ENCODE results near the gene HES1. TPM values are rescaled to one million over a fixed set of nuclear protein-coding genes. Genes with fewer than 3 reads are reported as not detected.
"Not testable (repeated sequence)": the region's sequence is repeated elsewhere in the genome, so short reads cannot be mapped to it uniquely, and the experiment has no call there.

HES1 gene
- total RNA-seq, 3 donors from 2014 or later: 0.23 to 0.52 (median 0.37) TPM

- DNase-seq: no peak
Measured at GRCh38 chr3:194128202-194128918, 7.6 kb upstream of the HES1 start.

GRCh38 chr3:194128919-194129295 is 7.0 kb upstream of the HES1 start:
- not testable (repeated sequence) for ATAC-seq; H3K4me3 Mint-ChIP-seq; H3K9me3 Mint-ChIP-seq; DNase-seq; H3K36me3 Mint-ChIP-seq (ENCODE audit: insufficient read depth)
- Mint-ChIP-seq H3K27me3 (ENCODE audit: low read depth) (peaks cover 55% of the 10 kb centered on the region), H3K4me1 (ENCODE audit: low read depth) (peaks cover 21% of the 10 kb centered on the region)

More at GRCh38 chr3:194128202-194128918, 7.6 kb upstream of the HES1 start:
- Mint-ChIP-seq H3K4me1 (ENCODE audit: low read depth) (peaks cover 17% of the 10 kb centered on the region), H3K9me3 (no peaks in the 10 kb centered on the region), H3K36me3 (ENCODE audit: insufficient read depth) (no peaks in the 10 kb centered on the region), H3K4me3 (no peak overlapping the region), H3K27me3 (ENCODE audit: low read depth) (peaks cover 50% of the 10 kb centered on the region)
- no peak for ATAC-seq

DNA sequence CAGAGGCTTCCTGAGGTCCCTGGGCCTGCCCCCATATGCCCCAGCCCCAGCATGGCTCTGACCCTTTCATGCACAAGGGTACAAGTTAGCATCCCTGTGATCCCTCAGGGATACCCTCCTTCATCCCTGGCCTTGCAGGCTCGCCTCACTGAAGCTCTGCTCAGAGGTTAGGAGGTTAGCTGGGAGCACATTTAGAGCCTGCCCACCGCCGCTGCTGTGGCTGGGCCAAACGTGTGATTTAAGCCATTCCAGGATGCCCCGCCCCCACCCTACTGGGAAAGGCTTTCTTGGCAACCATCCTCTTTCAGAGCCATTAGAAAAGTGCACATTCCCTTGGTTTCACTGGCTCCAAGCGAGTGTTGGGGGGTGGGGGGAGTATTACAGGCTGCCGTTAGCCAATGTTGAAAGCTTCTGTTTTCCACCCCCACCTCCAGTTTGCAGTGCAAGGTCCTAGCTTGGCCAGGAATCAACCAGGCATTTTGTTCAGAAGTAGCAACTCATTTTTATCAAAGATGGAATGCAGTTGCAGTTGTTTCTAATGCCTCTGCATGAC is 6.3 kb upstream of the HES1 start:
- H3K4me3 Mint-ChIP-seq: no peak overlapping the region
- no peak for DNase-seq
- no peaks in the 10 kb centered on the region for H3K9me3 Mint-ChIP-seq
- peaks cover 55% of the 10 kb centered on the region for H3K27me3 Mint-ChIP-seq (ENCODE audit: low read depth)
- H3K36me3 Mint-ChIP-seq (ENCODE audit: insufficient read depth): no peaks in the 10 kb centered on the region
- no peak for ATAC-seq
- peaks cover 21% of the 10 kb centered on the region for H3K4me1 Mint-ChIP-seq (ENCODE audit: low read depth)

- Mint-ChIP-seq H3K4me1 (ENCODE audit: low read depth) (peaks cover 23% of the 10 kb centered on the region), H3K4me3 (no peak overlapping the region), H3K36me3 (ENCODE audit: insufficient read depth) (no peaks in the 10 kb centered on the region), H3K9me3 (no peaks in the 10 kb centered on the region), H3K27me3 (ENCODE audit: low read depth) (peaks cover 54% of the 10 kb centered on the region)
- ATAC-seq (no peak), DNase-seq (no peak)
Measured at GRCh38 chr3:194130188-194130587, 5.8 kb upstream of the HES1 start.

- H3K4me1 Mint-ChIP-seq (ENCODE audit: low read depth): peaks cover 28% of the 10 kb centered on the region
Measured at GRCh38 chr3:194130807-194131589, 5.0 kb upstream of the HES1 start.

GRCh38 chr3:194132465-194133286 is 3.3 kb upstream of the HES1 start:
- Mint-ChIP-seq H3K4me1 (ENCODE audit: low read depth) (peaks cover 44% of the 10 kb centered on the region), H3K36me3 (ENCODE audit: insufficient read depth) (no peaks in the 10 kb centered on the region), H3K4me3 (peak overlapping the region; percentile 76), H3K27me3 (ENCODE audit: low read depth) (peaks cover 62% of the 10 kb centered on the region), H3K9me3 (no peaks in the 10 kb centered on the region)
- ATAC-seq (no peak), DNase-seq (no peak)

More at GRCh38 chr3:194130807-194131589, 5.0 kb upstream of the HES1 start:
- DNase-seq: no peak
- H3K27me3 Mint-ChIP-seq (ENCODE audit: low read depth): peaks cover 55% of the 10 kb centered on the region
- ATAC-seq: no peak
- H3K36me3 Mint-ChIP-seq (ENCODE audit: insufficient read depth): no peaks in the 10 kb centered on the region
- peak overlapping the region; percentile 19 for H3K4me3 Mint-ChIP-seq
- no peaks in the 10 kb centered on the region for H3K9me3 Mint-ChIP-seq

- Mint-ChIP-seq H3K4me1 (ENCODE audit: low read depth) (peaks cover 47% of the 10 kb centered on the region), H3K27me3 (ENCODE audit: low read depth) (peaks cover 57% of the 10 kb centered on the region), H3K36me3 (ENCODE audit: insufficient read depth) (no peaks in the 10 kb centered on the region), H3K4me3 (peak overlapping the region; percentile 76), H3K9me3 (no peaks in the 10 kb centered on the region)
- peak in 1 of 2 donors; percentile 16 for ATAC-seq
- peak; percentile 10 for DNase-seq
Measured at GRCh38 chr3:194133661-194134230, 2.2 kb upstream of the HES1 start.

GRCh38 chr3:194134231-194134756 is 1.7 kb upstream of the HES1 start:
- H3K4me3 Mint-ChIP-seq: no peak overlapping the region

DNA sequence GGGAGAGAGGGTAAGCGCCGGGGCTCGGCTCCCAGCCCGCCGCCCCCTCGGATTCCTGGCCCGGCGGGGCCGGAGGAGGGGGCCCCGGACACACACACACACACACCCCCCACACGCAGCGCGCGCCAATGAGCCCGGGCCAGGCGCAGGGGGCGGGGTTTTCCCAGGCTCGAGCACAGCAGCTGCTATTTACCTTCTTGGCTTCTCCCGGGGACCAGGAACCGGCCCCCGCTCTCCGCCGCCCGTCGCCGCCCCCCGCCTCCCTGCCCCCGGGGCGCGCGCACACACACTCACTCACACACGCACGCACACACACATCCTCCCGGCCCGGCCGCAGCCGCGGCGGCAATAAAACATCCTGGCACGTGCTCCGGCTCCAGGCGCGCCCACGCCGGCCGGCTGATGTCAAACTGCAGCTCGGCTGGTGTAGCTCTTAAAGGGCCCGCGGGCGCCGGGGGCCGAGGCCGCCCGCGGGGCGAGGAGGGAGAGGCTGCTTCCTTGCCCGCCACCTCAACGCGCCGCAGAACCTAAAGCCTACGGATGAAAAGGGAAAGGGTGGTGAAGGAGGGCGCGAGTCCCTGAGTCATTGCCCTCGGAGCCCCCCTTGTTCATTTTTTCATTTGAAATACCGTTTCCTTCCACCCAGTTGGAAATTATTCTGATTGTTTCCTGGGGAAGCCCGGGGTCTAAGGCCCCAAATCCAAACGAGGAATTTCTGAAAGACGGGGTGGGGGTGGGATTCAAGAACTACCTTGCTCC is 1.0 kb upstream of the HES1 start:
- Mint-ChIP-seq H3K36me3 (ENCODE audit: insufficient read depth) (no peaks in the 10 kb centered on the region), H3K4me1 (ENCODE audit: low read depth) (peaks cover 50% of the 10 kb centered on the region), H3K27me3 (ENCODE audit: low read depth) (peaks cover 65% of the 10 kb centered on the region), H3K4me3 (peak overlapping the region; percentile 85), H3K9me3 (no peaks in the 10 kb centered on the region)
- DNase-seq: peak; percentile 70
- ATAC-seq: peak; percentile 65 to 68

More at GRCh38 chr3:194134231-194134756, 1.7 kb upstream of the HES1 start:
- Mint-ChIP-seq H3K9me3 (no peaks in the 10 kb centered on the region), H3K36me3 (ENCODE audit: insufficient read depth) (no peaks in the 10 kb centered on the region), H3K27me3 (ENCODE audit: low read depth) (peaks cover 62% of the 10 kb centered on the region), H3K4me1 (ENCODE audit: low read depth) (peaks cover 47% of the 10 kb centered on the region)
- DNase-seq: peak; percentile 32
- peak; percentile 25 to 42 for ATAC-seq

- peak overlapping the region; percentile 85 for H3K4me3 Mint-ChIP-seq
Measured at GRCh38 chr3:194135516-194135805, 487 bp upstream of the HES1 start.

DNA sequence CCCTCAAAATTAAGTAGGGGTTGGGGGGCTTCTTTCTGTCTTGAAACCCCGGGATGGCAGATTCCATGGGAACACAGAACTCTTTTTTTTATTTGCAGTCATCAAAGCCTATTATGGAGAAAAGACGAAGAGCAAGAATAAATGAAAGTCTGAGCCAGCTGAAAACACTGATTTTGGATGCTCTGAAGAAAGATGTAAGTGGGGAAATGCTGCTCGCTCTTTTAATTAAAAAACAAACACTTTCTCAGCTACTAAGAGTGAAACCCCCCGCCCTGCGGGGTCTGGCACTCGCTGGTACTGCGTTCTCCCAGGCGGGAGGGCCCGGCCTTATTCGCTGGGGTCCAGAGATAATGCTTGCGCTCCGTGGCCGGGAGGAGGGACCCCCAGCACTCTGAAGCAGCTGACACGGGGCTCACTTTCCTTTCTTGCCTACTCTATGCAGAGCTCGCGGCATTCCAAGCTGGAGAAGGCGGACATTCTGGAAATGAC is 615 bp downstream of the HES1 start:
- ATAC-seq (no peak), DNase-seq (no peak)
- peaks cover 55% of the 10 kb centered on the region for H3K27me3 Mint-ChIP-seq (ENCODE audit: low read depth)
- peak overlapping the region; percentile 82 for H3K4me3 Mint-ChIP-seq
- H3K4me1 Mint-ChIP-seq (ENCODE audit: low read depth): peaks cover 42% of the 10 kb centered on the region
- H3K9me3 Mint-ChIP-seq: no peaks in the 10 kb centered on the region
- no peaks in the 10 kb centered on the region for H3K36me3 Mint-ChIP-seq (ENCODE audit: insufficient read depth)

More at GRCh38 chr3:194135516-194135805, 487 bp upstream of the HES1 start:
- H3K4me1 Mint-ChIP-seq (ENCODE audit: low read depth): peaks cover 50% of the 10 kb centered on the region
- H3K36me3 Mint-ChIP-seq (ENCODE audit: insufficient read depth): no peaks in the 10 kb centered on the region
- no peaks in the 10 kb centered on the region for H3K9me3 Mint-ChIP-seq
- ATAC-seq (no peak), DNase-seq (no peak)
- peaks cover 65% of the 10 kb centered on the region for H3K27me3 Mint-ChIP-seq (ENCODE audit: low read depth)

DNA sequence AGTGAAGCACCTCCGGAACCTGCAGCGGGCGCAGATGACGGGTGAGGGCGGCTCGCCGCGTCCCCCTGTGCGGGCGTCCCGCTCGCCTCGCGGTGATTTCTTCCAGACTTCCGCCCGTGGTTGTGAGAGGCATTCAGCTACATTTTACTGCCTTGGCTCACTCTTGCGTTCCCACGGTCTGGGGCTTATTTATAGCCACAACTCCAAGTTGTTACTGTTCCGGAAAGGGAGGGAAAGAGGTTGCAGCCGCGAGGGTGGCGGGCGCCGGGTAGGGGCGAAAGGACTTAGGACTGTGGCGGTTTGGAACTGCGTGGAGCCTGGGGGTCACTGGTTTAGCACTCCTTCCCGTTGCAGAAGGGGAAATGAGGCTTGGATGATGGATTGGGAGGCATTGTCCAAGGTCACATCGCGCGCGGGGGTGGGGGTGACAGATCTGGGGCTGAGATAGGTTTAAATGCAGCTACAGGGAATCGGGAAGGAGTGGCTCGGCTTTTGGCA is 1.1 kb downstream of the HES1 start:
- H3K4me3 Mint-ChIP-seq: peak overlapping the region; percentile 82
- peak; percentile 14 for DNase-seq
- no peaks in the 10 kb centered on the region for H3K36me3 Mint-ChIP-seq (ENCODE audit: insufficient read depth)
- H3K9me3 Mint-ChIP-seq: no peaks in the 10 kb centered on the region
- peaks cover 42% of the 10 kb centered on the region for H3K4me1 Mint-ChIP-seq (ENCODE audit: low read depth)
- peaks cover 54% of the 10 kb centered on the region for H3K27me3 Mint-ChIP-seq (ENCODE audit: low read depth)
- ATAC-seq: no peak
